ENCODE results near the gene SLC16A1. TPM values are rescaled to one million over a fixed set of nuclear protein-coding genes. Genes with fewer than 3 reads are reported as not detected.
"Not testable (repeated sequence)": the region's sequence is repeated elsewhere in the genome, so short reads cannot be mapped to it uniquely, and the experiment has no call there.

The SLC16A1 gene
- total RNA-seq, 2 experiments from 2014 or later, result 59.0 to 61.4 TPM

GRCh38 chr1:112983537-112984131, 27.6 kb upstream of the SLC16A1 start:
- H3K4me3 Mint-ChIP-seq, result no peak overlapping the region
- no peak overlapping the region for H3K27ac Mint-ChIP-seq
- H3K36me3 Mint-ChIP-seq (ENCODE audit: low read depth), result peaks cover 4% of the 10 kb centered on the region
- no peak for DNase-seq
- H3K4me1 Mint-ChIP-seq, result no peaks in the 10 kb centered on the region
- ChIA-PET CTCF (no interaction called here), POLR2A (interaction anchor here (0.6 to 0.9 kb wide), 2 partner anchors 9 kb away, joined by 3 read pairs; no protein-coding TSS in a partner anchor)
- H3K27me3 Mint-ChIP-seq, result no peaks in the 10 kb centered on the region
- H3K9me3 Mint-ChIP-seq, result no peaks in the 10 kb centered on the region

GRCh38 chr1:112982853-112983536, 27.0 kb upstream of the SLC16A1 start:
- POLR2A ChIA-PET, result interaction anchor here (0.9 kb wide), 1 partner anchor 9 kb away, joined by 3 read pairs; no protein-coding TSS in a partner anchor
- no peak for DNase-seq

GRCh38 chr1:112982328-112982727, 26.3 kb upstream of the SLC16A1 start:
- Mint-ChIP-seq H3K9me3 (no peaks in the 10 kb centered on the region), H3K4me3 (no peak overlapping the region)

More at GRCh38 chr1:112982853-112983536, 27.0 kb upstream of the SLC16A1 start:
- Mint-ChIP-seq H3K4me1 (no peaks in the 10 kb centered on the region), H3K4me3 (no peak overlapping the region), H3K27me3 (no peaks in the 10 kb centered on the region), H3K9me3 (no peaks in the 10 kb centered on the region), H3K27ac (no peak overlapping the region), H3K36me3 (ENCODE audit: low read depth) (peaks cover 4% of the 10 kb centered on the region)
- CTCF ChIA-PET, result no interaction called here

GRCh38 chr1:112981834-112982233, 25.8 kb upstream of the SLC16A1 start:
- H3K4me1 Mint-ChIP-seq; CTCF ChIA-PET; H3K27me3 Mint-ChIP-seq; POLR2A ChIA-PET; H3K27ac Mint-ChIP-seq; H3K4me3 Mint-ChIP-seq; DNase-seq; H3K36me3 Mint-ChIP-seq (ENCODE audit: low read depth); H3K9me3 Mint-ChIP-seq: not testable (repeated sequence)

More at GRCh38 chr1:112982328-112982727, 26.3 kb upstream of the SLC16A1 start:
- no peaks in the 10 kb centered on the region for H3K4me1 Mint-ChIP-seq
- no peak for DNase-seq
- POLR2A ChIA-PET, result no interaction called here
- no peaks in the 10 kb centered on the region for H3K27me3 Mint-ChIP-seq
- H3K36me3 Mint-ChIP-seq (ENCODE audit: low read depth), result peaks cover 2% of the 10 kb centered on the region
- no peak overlapping the region for H3K27ac Mint-ChIP-seq
- CTCF ChIA-PET, result no interaction called here

GRCh38 chr1:112981426-112981825, 25.4 kb upstream of the SLC16A1 start:
- Mint-ChIP-seq H3K4me1 (no peaks in the 10 kb centered on the region), H3K36me3 (ENCODE audit: low read depth) (no peaks in the 10 kb centered on the region), H3K9me3 (no peaks in the 10 kb centered on the region), H3K27me3 (no peaks in the 10 kb centered on the region), H3K4me3 (no peak overlapping the region), H3K27ac (no peak overlapping the region)
- ChIA-PET POLR2A (no interaction called here), CTCF (no interaction called here)
- no peak for DNase-seq

- no peak overlapping the region for H3K27ac Mint-ChIP-seq
- H3K4me3 Mint-ChIP-seq, result no peak overlapping the region
- H3K27me3 Mint-ChIP-seq, result no peaks in the 10 kb centered on the region
- H3K36me3 Mint-ChIP-seq (ENCODE audit: low read depth), result peaks cover 6% of the 10 kb centered on the region
- H3K9me3 Mint-ChIP-seq, result no peaks in the 10 kb centered on the region
- ChIA-PET POLR2A (interaction anchor here (1.2 kb wide), 1 partner anchor 19 kb away, joined by 3 read pairs; the partner anchor contains the start of gene SLC16A1), CTCF (interaction anchor here (1.0 kb wide), 1 partner anchor 97 kb away, joined by 6 read pairs; the partner anchor contains the start of gene LRIG2)
- no peaks in the 10 kb centered on the region for H3K4me1 Mint-ChIP-seq
- no peak for DNase-seq
Observed at GRCh38 chr1:112975336-112975735, 19.3 kb upstream of the SLC16A1 start.

- peaks cover 9% of the 10 kb centered on the region for H3K36me3 Mint-ChIP-seq (ENCODE audit: low read depth)
- H3K4me3 Mint-ChIP-seq, result no peak overlapping the region
- DNase-seq, result no peak
- H3K27ac Mint-ChIP-seq, result no peak overlapping the region
- CTCF ChIA-PET, result interaction anchor here (1.0 kb wide), 1 partner anchor 98 kb away, joined by 6 read pairs; the partner anchor contains the start of gene LRIG2
- H3K27me3 Mint-ChIP-seq, result no peaks in the 10 kb centered on the region
- no peaks in the 10 kb centered on the region for H3K4me1 Mint-ChIP-seq
- no peaks in the 10 kb centered on the region for H3K9me3 Mint-ChIP-seq
- POLR2A ChIA-PET, result interaction anchor here (0.6 to 1.2 kb wide), 2 partner anchors 8 to 18 kb away, joined by 3 read pairs; partner anchors contain the start of gene SLC16A1
Observed at GRCh38 chr1:112974646-112975045, 18.6 kb upstream of the SLC16A1 start.

- Mint-ChIP-seq H3K36me3 (ENCODE audit: low read depth) (peaks cover 11% of the 10 kb centered on the region), H3K4me3 (no peak overlapping the region), H3K27ac (no peak overlapping the region), H3K9me3 (no peaks in the 10 kb centered on the region), H3K27me3 (no peaks in the 10 kb centered on the region), H3K4me1 (no peaks in the 10 kb centered on the region)
- DNase-seq, result no peak
- ChIA-PET POLR2A (no interaction called here), CTCF (interaction anchor here (0.6 to 1.6 kb wide), 3 partner anchors 11 to 99 kb away, joined by 5 read pairs; partner anchors contain the start of genes LRIG2 and SLC16A1)
Observed at GRCh38 chr1:112973788-112974187, 17.8 kb upstream of the SLC16A1 start.

- no peak overlapping the region for H3K27ac Mint-ChIP-seq
- DNase-seq, result no peak
- no peak overlapping the region for H3K4me3 Mint-ChIP-seq
- H3K27me3 Mint-ChIP-seq, result no peaks in the 10 kb centered on the region
- POLR2A ChIA-PET, result no interaction called here
- peaks cover 34% of the 10 kb centered on the region for H3K36me3 Mint-ChIP-seq (ENCODE audit: low read depth)
- H3K9me3 Mint-ChIP-seq, result no peaks in the 10 kb centered on the region
- peaks cover 4% of the 10 kb centered on the region for H3K4me1 Mint-ChIP-seq
- CTCF ChIA-PET, result interaction anchor here (0.6 to 0.9 kb wide), 2 partner anchors 102 to 409 kb away, joined by 3 to 4 read pairs; partner anchors contain the start of gene LRIG2
Observed at GRCh38 chr1:112971006-112971405, 15.0 kb upstream of the SLC16A1 start.

- Mint-ChIP-seq H3K9me3 (no peaks in the 10 kb centered on the region), H3K27me3 (no peaks in the 10 kb centered on the region), H3K4me3 (no peak overlapping the region), H3K36me3 (ENCODE audit: low read depth) (peaks cover 70% of the 10 kb centered on the region), H3K27ac (no peak overlapping the region), H3K4me1 (peaks cover 35% of the 10 kb centered on the region)
- CTCF ChIA-PET, result no interaction called here
- no peak for DNase-seq
- POLR2A ChIA-PET, result no interaction called here
Observed at GRCh38 chr1:112964347-112964746, 8.4 kb upstream of the SLC16A1 start.

GRCh38 chr1:112961072-112961471, 5.1 kb upstream of the SLC16A1 start:
- no peak for DNase-seq
- POLR2A ChIA-PET, result no interaction called here
- Mint-ChIP-seq H3K4me3 (no peak overlapping the region), H3K27me3 (no peaks in the 10 kb centered on the region), H3K4me1 (peaks cover 45% of the 10 kb centered on the region), H3K9me3 (no peaks in the 10 kb centered on the region), H3K27ac (no peak overlapping the region), H3K36me3 (ENCODE audit: low read depth) (peaks cover 52% of the 10 kb centered on the region)
- CTCF ChIA-PET, result interaction anchor here (1.5 kb wide), 1 partner anchor 112 kb away, joined by 4 read pairs; the partner anchor contains the start of gene LRIG2

GRCh38 chr1:112960384-112960783, 4.4 kb upstream of the SLC16A1 start:
- Mint-ChIP-seq H3K27ac (no peak overlapping the region), H3K4me1 (peaks cover 45% of the 10 kb centered on the region), H3K36me3 (ENCODE audit: low read depth) (peaks cover 46% of the 10 kb centered on the region), H3K9me3 (no peaks in the 10 kb centered on the region), H3K27me3 (no peaks in the 10 kb centered on the region), H3K4me3 (peak overlapping the region; percentile 4)
- POLR2A ChIA-PET, result no interaction called here
- CTCF ChIA-PET, result interaction anchor here (1.5 kb wide), 1 partner anchor 112 kb away, joined by 4 read pairs; the partner anchor contains the start of gene LRIG2
- no peak for DNase-seq

GRCh38 chr1:112958236-112958635, 2.2 kb upstream of the SLC16A1 start:
- not testable (repeated sequence) for H3K9me3 Mint-ChIP-seq, DNase-seq, H3K27me3 Mint-ChIP-seq
- peak overlapping the region; percentile 52 for H3K27ac Mint-ChIP-seq
- peaks cover 61% of the 10 kb centered on the region for H3K4me1 Mint-ChIP-seq
- CTCF ChIA-PET, result interaction anchor here (3.2 kb wide), 1 partner anchor 115 kb away, joined by 36 read pairs; the partner anchor contains the start of gene LRIG2
- peak overlapping the region; percentile 81 for H3K4me3 Mint-ChIP-seq
- POLR2A ChIA-PET, result interaction anchor here (1.2 to 2.9 kb wide), 4 partner anchors 78 to 338 kb away, joined by 7 to 36 read pairs (median 9); partner anchors contain the start of genes CAPZA1, LRIG2 and ST7L
- H3K36me3 Mint-ChIP-seq (ENCODE audit: low read depth), result peaks cover 43% of the 10 kb centered on the region

All from activated CD4-positive, alpha-beta memory T cell treated with anti-CD3 and anti-CD28 coated beads, Interleukin-2, amount 10 ng/mL, durations not matched to agents 7 days and 5 days (primary cell).